ENCODE data around the gene MMP23B. TPM values are rescaled to one million over a fixed set of nuclear protein-coding genes. Genes with fewer than 3 reads are reported as not detected.

MMP23B gene
- total and polyA plus RNA-seq, 11 donors: 10.4 to 128 (median 59.0) TPM

DNA sequence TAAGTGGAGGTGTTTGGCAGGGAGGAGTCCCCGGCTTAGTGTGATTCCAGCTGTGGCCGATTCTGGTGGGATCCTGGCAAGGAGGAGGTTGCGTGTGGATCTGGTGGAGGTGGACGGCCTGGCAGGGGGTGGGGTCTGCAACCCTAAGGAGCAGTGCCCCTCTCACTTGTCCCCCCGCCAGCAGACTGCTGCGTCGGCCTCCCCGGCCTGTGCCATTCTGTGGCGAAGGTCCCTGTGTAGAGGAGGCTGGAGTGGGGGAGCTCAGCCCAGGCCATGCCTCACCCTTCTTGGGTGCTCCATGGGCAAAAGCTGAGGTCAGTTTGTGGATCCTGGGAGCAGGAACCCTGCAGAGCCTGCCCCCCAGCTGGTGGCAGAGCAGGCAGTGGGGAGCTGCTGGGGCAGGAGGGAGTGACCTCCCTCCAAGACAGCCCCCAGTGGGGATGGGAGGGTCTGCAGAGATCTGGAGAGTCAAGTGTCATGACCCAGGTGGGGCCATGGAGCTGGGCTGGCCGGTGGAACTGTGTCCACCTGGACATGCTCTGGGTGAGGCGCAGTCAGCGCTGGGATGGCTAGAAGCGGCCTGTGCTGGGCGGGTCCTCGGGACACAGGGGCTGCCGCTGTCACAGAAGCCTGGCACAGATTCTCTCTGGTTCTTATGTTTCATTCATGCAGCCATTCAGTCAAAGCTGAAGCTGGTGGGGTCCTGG lies 11.4 kb upstream of the MMP23B start:
- Histone ChIP-seq H3K27me3 (no peaks in the 10 kb centered on the region), H3K4me3 (no peak overlapping the region), H3K27ac (peak overlapping the region in 10 of 12 donors; percentile 17 to 88 (median 76)), H3K4me1 (peaks cover 7 to 58% (median 31%) of the 10 kb centered on the region in 12 donors), H3K36me3 (peaks cover 0 to 26% (median 12%) of the 10 kb centered on the region in 9 donors), H3K9me3 (no peaks in the 10 kb centered on the region)
- peak; percentile 13 to 57 (median 20) for DNase-seq
- WGBS, 4 donors: 77 to 88% (median 85%) methylated on average over 16 of the region's 16 CpGs
- intact Hi-C loops (cut with DNase I): no loop called here
- no peak for TF ChIP-seq POLR2A (IDR thresholded peaks at IDR 0.05)
- TF ChIP-seq, protein P1, sequence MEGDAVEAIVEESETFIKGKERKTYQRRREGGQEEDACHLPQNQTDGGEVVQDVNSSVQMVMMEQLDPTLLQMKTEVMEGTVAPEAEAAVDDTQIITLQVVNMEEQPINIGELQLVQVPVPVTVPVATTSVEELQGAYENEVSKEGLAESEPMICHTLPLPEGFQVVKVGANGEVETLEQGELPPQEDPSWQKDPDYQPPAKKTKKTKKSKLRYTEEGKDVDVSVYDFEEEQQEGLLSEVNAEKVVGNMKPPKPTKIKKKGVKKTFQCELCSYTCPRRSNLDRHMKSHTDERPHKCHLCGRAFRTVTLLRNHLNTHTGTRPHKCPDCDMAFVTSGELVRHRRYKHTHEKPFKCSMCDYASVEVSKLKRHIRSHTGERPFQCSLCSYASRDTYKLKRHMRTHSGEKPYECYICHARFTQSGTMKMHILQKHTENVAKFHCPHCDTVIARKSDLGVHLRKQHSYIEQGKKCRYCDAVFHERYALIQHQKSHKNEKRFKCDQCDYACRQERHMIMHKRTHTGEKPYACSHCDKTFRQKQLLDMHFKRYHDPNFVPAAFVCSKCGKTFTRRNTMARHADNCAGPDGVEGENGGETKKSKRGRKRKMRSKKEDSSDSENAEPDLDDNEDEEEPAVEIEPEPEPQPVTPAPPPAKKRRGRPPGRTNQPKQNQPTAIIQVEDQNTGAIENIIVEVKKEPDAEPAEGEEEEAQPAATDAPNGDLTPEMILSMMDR (IDR thresholded peaks at IDR 0.05): peak in 1 of 12 donors; percentile 4
- ATAC-seq: no peak

DNA sequence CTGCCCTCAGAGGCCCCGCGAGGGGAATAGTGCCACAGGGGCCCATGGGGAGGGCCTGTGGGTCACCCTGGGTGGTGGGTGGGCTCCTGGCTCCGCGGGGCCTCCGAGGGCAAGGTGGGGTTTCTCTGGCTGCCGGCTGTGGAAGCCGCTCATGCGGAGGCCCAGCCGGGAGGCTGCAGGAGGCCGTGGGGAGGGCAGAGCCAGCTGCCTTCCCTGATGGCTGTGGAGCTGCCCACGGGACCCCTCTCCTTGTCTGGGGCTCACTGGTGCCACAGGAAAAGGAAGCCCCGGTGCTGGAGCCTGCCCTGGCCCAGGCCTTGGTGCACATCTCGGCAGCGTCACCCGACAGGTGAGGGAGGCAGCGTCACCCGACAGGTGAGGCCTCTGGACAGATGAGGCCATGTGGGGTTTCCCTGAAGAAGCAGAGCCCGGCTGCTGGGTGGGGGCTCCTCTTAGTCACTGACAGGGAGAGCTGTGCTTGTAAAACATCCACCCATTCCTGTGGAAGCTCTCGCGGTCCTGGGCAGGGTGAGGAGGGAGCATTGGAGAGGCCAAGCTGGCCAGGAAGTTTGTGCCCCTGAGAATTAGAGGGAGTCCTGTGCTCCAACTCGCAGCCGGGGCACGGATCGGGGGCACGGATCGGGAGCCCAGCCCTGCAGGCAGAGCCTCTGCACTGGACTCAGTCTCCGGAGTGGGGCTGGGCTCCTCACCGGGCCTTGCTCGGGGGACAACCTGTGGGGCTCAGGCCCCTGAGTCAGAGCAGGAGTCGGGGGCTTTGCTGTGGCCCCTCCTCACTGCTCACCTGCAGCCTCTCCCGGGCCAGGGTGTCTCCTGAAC lies 10.6 kb upstream of the MMP23B start:
- no peak for ATAC-seq
- WGBS, 4 donors: 73 to 85% (median 81%) methylated on average over 18 to 31 of the region's 31 CpGs
- DNase-seq: peak in 2 of 5 donors; percentile 18 to 23
- Histone ChIP-seq H3K4me3 (no peak overlapping the region), H3K4me1 (peaks cover 7 to 63% (median 32%) of the 10 kb centered on the region in 12 donors), H3K9me3 (no peaks in the 10 kb centered on the region), H3K36me3 (peaks cover 0 to 26% (median 12%) of the 10 kb centered on the region in 9 donors), H3K27ac (peak overlapping the region in 7 of 12 donors; percentile 27 to 88 (median 78)), H3K27me3 (no peaks in the 10 kb centered on the region)
- intact Hi-C loops (cut with DNase I): no loop called here
- TF ChIP-seq POLR2A (IDR thresholded peaks at IDR 0.05): no peak
- TF ChIP-seq, protein P1 (IDR thresholded peaks at IDR 0.05): no peak

DNA sequence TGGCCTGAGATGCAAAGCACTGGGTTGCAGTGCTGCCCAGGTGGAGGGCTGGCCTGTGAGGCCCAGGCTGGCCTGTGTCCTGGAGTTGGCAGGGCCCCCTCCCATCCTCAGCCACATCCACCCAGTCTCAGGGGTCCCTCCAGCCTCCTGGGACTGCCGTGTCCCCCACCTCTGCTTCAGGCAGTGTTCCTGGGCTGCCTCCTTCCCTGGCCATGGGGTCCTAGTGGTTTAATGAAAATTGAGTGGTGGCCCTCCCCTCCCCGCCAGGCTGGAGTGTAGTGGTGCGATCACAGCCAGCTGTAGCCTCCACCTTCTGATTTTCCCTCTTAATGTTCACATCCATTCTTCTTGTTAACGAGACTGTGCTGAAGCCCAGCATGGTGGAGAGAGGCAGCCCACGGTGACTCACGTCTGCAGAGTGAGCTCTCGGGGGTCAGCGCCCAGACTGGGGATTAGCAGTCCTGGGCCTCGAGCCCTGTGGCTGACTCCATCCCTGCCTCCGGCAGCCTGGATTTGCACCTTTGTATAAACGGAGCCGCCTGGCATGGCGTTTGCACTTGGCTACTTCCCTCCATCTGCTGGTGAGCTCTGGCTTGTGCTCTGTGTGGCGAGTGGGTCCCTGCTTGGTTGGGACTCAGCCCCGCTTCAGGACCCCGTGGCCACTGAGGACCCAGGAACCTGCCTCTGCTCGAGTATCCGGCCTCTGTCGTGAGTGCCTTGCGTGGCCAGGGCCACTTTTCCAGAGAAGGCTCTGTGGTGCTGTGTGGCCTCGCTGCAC lies 9.8 kb upstream of the MMP23B start:
- peak in 1 of 5 donors; percentile 27 for DNase-seq
- Histone ChIP-seq H3K4me3 (no peak overlapping the region), H3K27me3 (no peaks in the 10 kb centered on the region), H3K4me1 (peaks cover 7 to 56% (median 24%) of the 10 kb centered on the region in 12 donors), H3K36me3 (peaks cover 0 to 30% (median 15%) of the 10 kb centered on the region in 9 donors), H3K27ac (peak overlapping the region in 1 of 12 donors; percentile 42), H3K9me3 (no peaks in the 10 kb centered on the region)
- no peak for ATAC-seq
- WGBS, 4 donors: 83 to 92% (median 87%) methylated on average over 8 to 21 of the region's 21 CpGs
- intact Hi-C loops (cut with DNase I): no loop called here
- TF ChIP-seq, protein P1 (IDR thresholded peaks at IDR 0.05): no peak
- no peak for TF ChIP-seq POLR2A (IDR thresholded peaks at IDR 0.05)

All from heart left ventricle (tissue), 16 donors.